ENCODE measurements around the gene TTC6. TPM values are rescaled to one million over a fixed set of nuclear protein-coding genes. Genes with fewer than 3 reads are reported as not detected.
A peak's percentile ranks its signal among the peaks of the same experiment; 100 is the strongest.

The TTC6 gene
- total RNA-seq, 4 donors from 2014 or later, result 0.34 to 1.8 (median 0.73) TPM

DNA sequence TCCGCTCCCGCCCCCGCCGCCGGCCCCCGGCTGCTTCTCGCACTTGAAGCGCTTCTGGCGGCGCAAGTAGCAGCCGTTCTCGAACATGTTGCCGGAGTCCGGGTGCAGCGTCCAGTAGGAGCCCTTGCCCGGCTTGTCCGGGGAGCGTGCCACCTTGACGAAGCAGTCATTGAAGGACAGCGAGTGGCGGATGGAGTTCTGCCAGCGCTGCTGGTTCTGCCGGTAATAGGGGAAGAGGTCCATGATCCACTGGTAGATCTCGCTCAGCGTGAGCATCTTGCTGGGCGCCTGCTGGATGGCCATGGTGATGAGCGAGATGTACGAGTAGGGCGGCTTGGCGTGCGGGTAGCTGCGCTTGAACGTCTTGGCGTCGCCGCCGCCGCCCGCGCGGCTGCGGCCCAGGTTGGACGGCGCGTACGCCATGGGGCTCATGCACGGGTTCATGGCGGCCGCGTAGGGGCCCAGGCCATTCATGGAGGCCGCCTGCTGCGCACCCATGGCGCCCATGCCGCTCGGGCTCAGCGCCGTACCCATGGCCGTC is 3.4 kb upstream of the TTC6 start:
- 3 to 4% methylated on average over 16 to 17 of the region's 58 CpGs for WGBS, 2 donors
- no peak for DNase-seq (ENCODE audit: low spot score in 2 of 2)
- intact Hi-C loops (cut with DNase I; ENCODE audit: low total_unique reads), result no loop called here
- TF ChIP-seq CTCF (IDR thresholded peaks at IDR 0.05) (no peak), POLR2A (IDR thresholded peaks at IDR 0.05) (no peak)
- no peak overlapping the region for H3K4me3 ChIP-seq (ENCODE audit: low read depth, poor library complexity, severe bottlenecking)

DNA sequence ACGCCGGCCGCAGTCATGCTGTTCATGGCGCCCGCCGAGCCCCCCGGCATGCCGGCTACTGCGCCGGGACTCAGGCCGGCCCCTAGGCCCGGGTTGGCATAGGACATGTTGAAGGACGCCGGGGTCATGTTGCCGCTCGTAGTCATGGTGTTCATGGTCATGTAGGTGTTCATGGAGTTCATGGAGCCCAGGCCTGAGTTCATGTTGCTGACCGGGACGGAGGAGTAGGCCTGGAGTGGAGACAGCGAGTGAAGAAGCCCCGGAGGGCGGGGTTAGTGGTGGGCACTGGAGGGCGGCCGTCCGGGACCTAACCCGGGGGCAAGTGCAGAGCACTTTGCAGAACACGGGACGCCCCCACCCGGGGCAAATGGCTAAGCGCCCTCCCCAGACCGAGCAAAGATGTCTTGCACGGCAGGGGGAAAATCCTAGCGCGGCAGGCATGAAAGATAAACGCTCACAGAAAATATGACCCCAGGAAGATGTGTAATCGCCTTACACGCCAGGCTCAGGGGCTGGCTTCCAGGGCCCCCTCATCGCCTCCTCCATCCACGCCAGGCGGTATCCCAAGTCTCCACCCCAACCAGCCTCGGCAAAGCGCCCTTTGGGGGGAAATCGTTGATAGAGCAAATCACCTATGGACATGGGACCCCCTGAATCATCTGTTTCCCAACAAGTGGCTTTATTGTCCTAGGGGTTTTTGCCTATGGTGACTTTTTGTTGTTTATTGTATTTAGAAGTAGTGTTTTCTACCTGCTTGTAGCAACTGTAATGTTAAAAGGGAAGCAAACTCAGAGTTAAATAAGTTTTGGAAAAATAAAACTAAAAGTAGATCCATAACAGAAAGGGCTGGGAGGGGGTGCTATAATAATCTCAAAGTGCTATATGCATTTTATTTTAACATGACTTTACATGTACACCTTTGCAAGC is 2.7 kb upstream of the TTC6 start:
- WGBS, 2 donors, result 10 to 13% methylated on average over 33 to 41 of the region's 42 CpGs
- H3K4me3 ChIP-seq (ENCODE audit: low read depth, poor library complexity, severe bottlenecking), result no peak overlapping the region
- no peak for DNase-seq (ENCODE audit: low spot score in 2 of 2)
- intact Hi-C loops (cut with DNase I; ENCODE audit: low total_unique reads), result no loop called here
- TF ChIP-seq POLR2A (IDR thresholded peaks at IDR 0.05) (no peak), CTCF (IDR thresholded peaks at IDR 0.05) (no peak)

GRCh38 chr14:37593511-37594237 is 1.8 kb upstream of the TTC6 start:
- DNase-seq (ENCODE audit: low spot score in 2 of 2), result no peak
- intact Hi-C loops (cut with DNase I; ENCODE audit: low total_unique reads), result no loop called here
- WGBS, 2 donors, result 17 to 24% methylated on average over 14 of the region's 14 CpGs
- no peak for TF ChIP-seq CTCF (IDR thresholded peaks at IDR 0.05)
- no peak overlapping the region for H3K4me3 ChIP-seq (ENCODE audit: low read depth, poor library complexity, severe bottlenecking)

- intact Hi-C loops (cut with DNase I; ENCODE audit: low total_unique reads), result no loop called here
- WGBS, 2 donors, result 2% methylated on average over 45 to 51 of the region's 56 CpGs
- peak in 1 of 2 donors; percentile 89 for DNase-seq (ENCODE audit: low spot score in 2 of 2)
- TF ChIP-seq POLR2A (IDR thresholded peaks at IDR 0.05) (no peak), CTCF (IDR thresholded peaks at IDR 0.05) (no peak)
- peak overlapping the region; percentile 33 for H3K4me3 ChIP-seq (ENCODE audit: low read depth, poor library complexity, severe bottlenecking)
Measured at GRCh38 chr14:37594238-37594970, 1.0 kb upstream of the TTC6 start.

DNA sequence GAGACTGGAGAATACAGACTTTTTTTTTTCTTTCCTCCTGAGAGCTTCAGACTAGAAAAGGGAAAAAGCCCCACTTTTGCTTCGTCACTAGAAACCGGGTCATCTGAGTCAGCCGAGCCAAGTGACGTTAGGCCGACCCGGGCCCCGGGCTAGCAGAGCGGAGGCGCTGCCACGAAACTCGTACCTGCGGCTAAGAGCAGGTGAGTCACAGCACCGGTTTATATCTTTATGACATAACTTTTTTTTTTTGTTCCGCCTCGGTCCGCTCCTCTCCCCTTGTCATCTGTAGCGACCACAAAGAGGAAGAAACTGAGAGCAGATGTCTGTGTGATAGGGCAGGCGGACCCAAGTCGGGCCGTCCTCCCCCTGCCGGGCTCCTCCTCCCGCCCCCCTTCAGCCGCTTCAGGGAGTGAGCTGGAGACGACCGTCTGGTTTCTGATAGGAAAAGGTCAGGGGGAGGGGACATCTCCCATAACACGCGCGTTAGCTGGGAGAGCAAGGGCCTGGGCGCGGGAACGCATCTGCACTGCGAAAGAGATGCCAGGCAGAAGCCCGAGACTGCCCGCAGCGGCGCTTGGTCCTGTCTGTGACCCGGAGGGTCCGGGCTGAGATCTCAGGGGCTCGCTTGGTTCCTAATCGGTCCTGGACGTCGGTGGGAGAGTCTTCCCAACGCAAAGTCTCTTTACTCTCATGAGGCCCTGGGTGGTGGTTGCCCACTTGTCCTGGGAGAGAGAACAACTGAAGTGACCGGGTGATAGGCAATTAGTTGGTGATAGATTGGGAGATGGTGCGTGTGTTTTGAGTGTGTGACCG is 586 bp downstream of the TTC6 start:
- no peak overlapping the region for H3K4me3 ChIP-seq (ENCODE audit: low read depth, poor library complexity, severe bottlenecking)
- intact Hi-C loops (cut with DNase I; ENCODE audit: low total_unique reads), result no loop called here
- no peak for TF ChIP-seq CTCF (IDR thresholded peaks at IDR 0.05)
- DNase-seq (ENCODE audit: low spot score in 2 of 2), result no peak
- 5 to 6% methylated on average over 46 of the region's 46 CpGs for WGBS, 2 donors
